Measurements from ENCODE around the gene TPRG1. TPM values are rescaled to one million over a fixed set of nuclear protein-coding genes. Genes with fewer than 3 reads are reported as not detected.

Gene TPRG1
- total RNA-seq, 4 donors from 2014 or later, result 18.9 to 46.2 (median 36.9) TPM

DNA sequence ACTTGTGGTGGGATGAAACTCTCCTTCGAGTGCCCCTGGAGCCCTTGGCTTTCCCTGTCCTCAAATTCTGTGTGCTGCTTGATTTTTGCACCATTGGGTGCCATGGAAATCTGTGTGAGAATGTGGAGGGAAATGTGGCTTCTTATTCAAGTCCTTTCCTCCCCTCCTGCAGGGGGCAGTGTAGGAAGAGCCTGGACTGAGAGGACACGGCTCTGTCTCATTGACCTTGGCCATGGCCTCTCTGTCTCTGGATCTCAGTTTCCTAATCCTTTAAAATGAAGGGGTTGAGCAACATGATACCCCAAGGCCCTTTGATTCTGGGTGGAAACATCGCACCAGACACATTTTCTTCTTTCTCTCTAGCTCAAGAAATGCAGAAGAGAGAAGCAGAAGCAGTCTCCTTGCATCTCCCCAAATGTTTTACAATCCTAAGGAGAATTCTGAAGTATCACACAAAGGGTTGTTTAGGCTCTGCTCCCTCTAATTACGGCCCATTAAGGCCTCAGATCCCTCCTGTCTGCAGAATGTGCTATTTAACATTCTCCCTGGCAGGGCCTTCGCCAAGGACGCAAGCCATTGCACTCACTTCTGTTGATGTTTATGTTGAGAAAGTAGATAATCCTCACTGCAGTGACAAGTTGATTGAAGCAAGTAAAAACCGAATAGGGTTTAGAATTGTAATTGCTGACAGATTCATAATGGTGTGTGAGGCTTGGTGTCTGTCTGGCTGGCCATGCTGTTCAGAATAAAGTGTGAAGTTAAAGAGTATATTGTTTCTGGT lies 169.1 kb downstream of the TPRG1 start:
- TF ChIP-seq, protein P1, sequence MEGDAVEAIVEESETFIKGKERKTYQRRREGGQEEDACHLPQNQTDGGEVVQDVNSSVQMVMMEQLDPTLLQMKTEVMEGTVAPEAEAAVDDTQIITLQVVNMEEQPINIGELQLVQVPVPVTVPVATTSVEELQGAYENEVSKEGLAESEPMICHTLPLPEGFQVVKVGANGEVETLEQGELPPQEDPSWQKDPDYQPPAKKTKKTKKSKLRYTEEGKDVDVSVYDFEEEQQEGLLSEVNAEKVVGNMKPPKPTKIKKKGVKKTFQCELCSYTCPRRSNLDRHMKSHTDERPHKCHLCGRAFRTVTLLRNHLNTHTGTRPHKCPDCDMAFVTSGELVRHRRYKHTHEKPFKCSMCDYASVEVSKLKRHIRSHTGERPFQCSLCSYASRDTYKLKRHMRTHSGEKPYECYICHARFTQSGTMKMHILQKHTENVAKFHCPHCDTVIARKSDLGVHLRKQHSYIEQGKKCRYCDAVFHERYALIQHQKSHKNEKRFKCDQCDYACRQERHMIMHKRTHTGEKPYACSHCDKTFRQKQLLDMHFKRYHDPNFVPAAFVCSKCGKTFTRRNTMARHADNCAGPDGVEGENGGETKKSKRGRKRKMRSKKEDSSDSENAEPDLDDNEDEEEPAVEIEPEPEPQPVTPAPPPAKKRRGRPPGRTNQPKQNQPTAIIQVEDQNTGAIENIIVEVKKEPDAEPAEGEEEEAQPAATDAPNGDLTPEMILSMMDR (IDR thresholded peaks at IDR 0.05), result no peak
- TF ChIP-seq POLR2A (IDR thresholded peaks at IDR 0.05), result no peak
- intact Hi-C loops (cut with DNase I; ENCODE audit: low total_unique reads), result no loop called here
- no peak overlapping the region for H3K4me3 ChIP-seq (ENCODE audit: low read depth, poor library complexity, severe bottlenecking)
- DNase-seq (ENCODE audit: low spot score in 2 of 2), result no peak
- WGBS, 2 donors, result 73 to 87% methylated on average over 7 of the region's 7 CpGs

DNA sequence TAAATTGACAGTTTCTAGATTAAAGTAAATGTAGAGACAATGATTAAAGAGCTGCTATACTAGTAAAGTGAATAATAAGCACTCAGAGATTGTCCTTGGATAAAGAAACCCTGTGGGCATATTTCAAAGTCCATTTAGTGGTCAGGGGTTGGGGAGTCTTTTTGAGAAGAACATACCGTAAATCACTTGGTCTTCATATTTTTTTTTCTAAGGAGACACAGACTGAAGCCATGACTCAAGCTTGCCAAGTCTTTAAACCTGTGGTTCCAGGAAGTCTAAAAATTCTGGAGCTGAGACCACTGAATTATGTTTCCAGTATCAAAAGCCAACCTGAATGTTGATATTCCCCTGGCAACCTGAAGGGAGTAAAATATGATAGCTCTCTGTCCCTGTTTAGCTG lies 171.0 kb downstream of the TPRG1 start:
- WGBS, 2 donors, result 80 to 89% methylated on average over 1 of the region's 1 CpG
- intact Hi-C loops (cut with DNase I; ENCODE audit: low total_unique reads), result no loop called here
- H3K4me3 ChIP-seq (ENCODE audit: low read depth, poor library complexity, severe bottlenecking), result no peak overlapping the region
- TF ChIP-seq, protein P1 (IDR thresholded peaks at IDR 0.05), result no peak
- TF ChIP-seq POLR2A (IDR thresholded peaks at IDR 0.05), result no peak
- no peak for DNase-seq (ENCODE audit: low spot score in 2 of 2)

DNA sequence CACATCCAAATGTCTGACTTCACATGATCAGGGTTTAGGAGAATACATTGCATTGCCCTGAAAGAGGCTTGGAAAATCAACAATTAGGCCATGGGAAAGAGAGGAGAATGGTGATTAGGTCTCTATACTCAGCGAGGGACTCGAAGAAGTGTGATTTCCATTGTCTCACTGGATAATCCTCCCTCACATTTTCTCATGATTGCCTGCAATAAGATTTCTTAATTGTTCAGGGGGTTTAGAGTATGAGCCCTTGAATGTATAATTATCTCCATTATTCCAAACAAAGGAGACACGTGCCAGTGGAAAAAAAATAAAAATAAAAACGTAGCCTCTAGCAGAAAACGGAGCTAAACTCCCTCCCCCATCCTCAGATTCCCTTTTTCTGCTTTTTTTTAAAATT lies 173.2 kb downstream of the TPRG1 start:
- no peak for TF ChIP-seq POLR2A (IDR thresholded peaks at IDR 0.05)
- TF ChIP-seq, protein P1 (IDR thresholded peaks at IDR 0.05), result no peak
- intact Hi-C loops (cut with DNase I; ENCODE audit: low total_unique reads), result no loop called here
- DNase-seq (ENCODE audit: low spot score in 2 of 2), result no peak

DNA sequence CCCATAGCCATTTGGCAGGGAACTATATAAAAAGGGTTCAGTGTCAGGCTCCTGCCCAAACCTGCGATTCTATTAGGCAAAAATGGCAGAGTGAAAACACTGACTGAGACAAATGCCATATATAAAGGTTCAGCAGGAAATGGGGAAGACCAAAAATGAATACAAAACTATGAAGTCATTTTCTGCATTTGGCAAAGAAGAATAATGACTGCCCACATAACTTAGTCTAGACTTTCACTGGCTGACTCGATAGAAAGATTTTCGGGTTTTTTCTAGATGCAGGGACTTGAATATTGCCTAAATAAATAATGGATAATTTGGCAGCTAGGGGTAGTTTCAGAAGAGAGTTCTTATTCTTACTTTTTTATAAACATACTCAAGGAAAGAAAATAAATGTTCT lies 178.0 kb downstream of the TPRG1 start:
- TF ChIP-seq POLR2A (IDR thresholded peaks at IDR 0.05), result no peak
- TF ChIP-seq, protein P1 (IDR thresholded peaks at IDR 0.05), result no peak
- DNase-seq (ENCODE audit: low spot score in 2 of 2), result no peak
- WGBS, 2 donors, result 34 to 53% methylated on average over 3 of the region's 3 CpGs
- H3K4me3 ChIP-seq (ENCODE audit: low read depth, poor library complexity, severe bottlenecking), result no peak overlapping the region
- intact Hi-C loops (cut with DNase I; ENCODE audit: low total_unique reads), result no loop called here

More for the DNA sequence above, 173.2 kb downstream of the TPRG1 start:
- 80 to 81% methylated on average over 5 of the region's 5 CpGs for WGBS, 2 donors
- no peak overlapping the region for H3K4me3 ChIP-seq (ENCODE audit: low read depth, poor library complexity, severe bottlenecking)

GRCh38 chr3:189353318-189353965 lies 181.7 kb downstream of the TPRG1 start:
- H3K4me3 ChIP-seq (ENCODE audit: low read depth, poor library complexity, severe bottlenecking), result no peak overlapping the region
- WGBS, 2 donors, result 74 to 82% methylated on average over 5 of the region's 5 CpGs
- TF ChIP-seq, protein P1 (IDR thresholded peaks at IDR 0.05), result no peak
- no peak for TF ChIP-seq POLR2A (IDR thresholded peaks at IDR 0.05)
- intact Hi-C loops (cut with DNase I; ENCODE audit: low total_unique reads), result no loop called here
- DNase-seq (ENCODE audit: low spot score in 2 of 2), result no peak

All from lower leg skin (tissue), 4 donors.